BE2C (cell line): ENCODE results near the gene SLFN11.
"Not testable (repeated sequence)": the region's sequence is repeated elsewhere in the genome, so short reads cannot be mapped to it uniquely, and the experiment has no call there.

Source experiments
- DNase-seq: peaks from one replicate; pipeline ENCODE4 v3.0.0-alpha.2; 2020
- H3K27me3 ChIP-seq: fragments of 250-450 bp; sonication (Bioruptor Pico); 2 replicates; pipeline ENCODE4 v1.5.1; 2020; ENCODE audit warnings: mild to moderate bottlenecking
- H3K36me3 ChIP-seq: fragments of 250-450 bp; sonication (Bioruptor Pico); 2 replicates; pipeline ENCODE4 v1.5.1; 2020; ENCODE audit warnings: mild to moderate bottlenecking
- H3K4me1 ChIP-seq: fragments of 250-450 bp; sonication (Bioruptor Pico); 2 replicates; pipeline ENCODE4 v1.5.1; 2020
- H3K4me3 ChIP-seq: 2 replicates; pipeline ENCODE4 v1.5.1; 2011; ENCODE audit warnings: low read depth, low read length
- H3K9me3 ChIP-seq: fragments of 250-450 bp; sonication (Bioruptor Pico); 2 replicates; pipeline ENCODE4 v1.5.1; 2020
- TF ChIP-seq, protein P1 (sequence below): IDR thresholded peaks from 2 replicates; pipeline ENCODE4 v1.5.1; 2012; ENCODE audit warnings: mild to moderate bottlenecking, low read depth, low read length

The SLFN11 gene

DNA sequence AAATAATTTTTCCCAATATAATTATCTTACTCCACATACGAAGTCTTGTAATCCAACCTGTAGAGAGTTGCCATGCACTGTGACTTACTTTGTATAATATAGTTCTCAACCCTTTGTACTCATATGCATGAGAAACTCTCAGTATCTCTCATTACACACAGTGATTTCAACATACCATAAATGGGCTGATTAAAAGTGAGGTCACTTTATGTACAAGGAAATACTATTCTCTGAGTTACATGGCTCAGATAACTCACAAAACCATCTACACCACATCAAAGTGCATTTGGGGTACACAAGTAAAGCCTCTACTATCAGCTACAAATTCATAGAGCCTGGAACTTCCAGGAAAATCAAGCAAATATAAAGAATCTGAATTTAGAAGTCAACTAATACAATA lies 30.9 kb upstream of the SLFN11 start:
- H3K36me3 ChIP-seq = no peaks in the 10 kb centered on the region
- DNase-seq = no peak
- H3K4me3 ChIP-seq = no peak overlapping the region

DNA sequence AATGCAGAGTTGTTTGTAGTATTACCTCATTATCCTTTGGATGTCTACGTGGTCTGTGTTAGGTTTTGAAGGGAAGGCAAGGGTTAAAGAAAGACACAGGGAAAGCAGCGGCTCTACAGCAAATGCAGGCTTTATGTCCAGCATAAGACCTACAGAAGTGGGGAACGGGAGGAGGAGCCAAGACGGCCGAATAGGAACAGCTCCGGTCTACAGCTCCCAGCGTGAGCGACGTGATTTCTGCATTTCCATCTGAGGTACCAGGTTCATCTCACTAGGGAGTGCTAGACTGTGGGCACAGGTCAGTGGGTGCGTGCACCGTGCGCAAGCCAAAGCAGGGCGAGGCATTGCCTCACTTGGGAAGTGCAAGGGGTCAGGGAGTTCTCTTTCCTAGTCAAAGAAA lies 20.4 kb upstream of the SLFN11 start:
- not testable (repeated sequence) for H3K9me3 ChIP-seq, DNase-seq, H3K4me3 ChIP-seq, H3K27me3 ChIP-seq, H3K4me1 ChIP-seq, H3K36me3 ChIP-seq

More for the DNA sequence above, 30.9 kb upstream of the SLFN11 start:
- H3K4me1 ChIP-seq = no peaks in the 10 kb centered on the region
- no peaks in the 10 kb centered on the region for H3K9me3 ChIP-seq
- TF ChIP-seq, protein P1, sequence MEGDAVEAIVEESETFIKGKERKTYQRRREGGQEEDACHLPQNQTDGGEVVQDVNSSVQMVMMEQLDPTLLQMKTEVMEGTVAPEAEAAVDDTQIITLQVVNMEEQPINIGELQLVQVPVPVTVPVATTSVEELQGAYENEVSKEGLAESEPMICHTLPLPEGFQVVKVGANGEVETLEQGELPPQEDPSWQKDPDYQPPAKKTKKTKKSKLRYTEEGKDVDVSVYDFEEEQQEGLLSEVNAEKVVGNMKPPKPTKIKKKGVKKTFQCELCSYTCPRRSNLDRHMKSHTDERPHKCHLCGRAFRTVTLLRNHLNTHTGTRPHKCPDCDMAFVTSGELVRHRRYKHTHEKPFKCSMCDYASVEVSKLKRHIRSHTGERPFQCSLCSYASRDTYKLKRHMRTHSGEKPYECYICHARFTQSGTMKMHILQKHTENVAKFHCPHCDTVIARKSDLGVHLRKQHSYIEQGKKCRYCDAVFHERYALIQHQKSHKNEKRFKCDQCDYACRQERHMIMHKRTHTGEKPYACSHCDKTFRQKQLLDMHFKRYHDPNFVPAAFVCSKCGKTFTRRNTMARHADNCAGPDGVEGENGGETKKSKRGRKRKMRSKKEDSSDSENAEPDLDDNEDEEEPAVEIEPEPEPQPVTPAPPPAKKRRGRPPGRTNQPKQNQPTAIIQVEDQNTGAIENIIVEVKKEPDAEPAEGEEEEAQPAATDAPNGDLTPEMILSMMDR = no peak
- peaks cover 35% of the 10 kb centered on the region for H3K27me3 ChIP-seq

DNA sequence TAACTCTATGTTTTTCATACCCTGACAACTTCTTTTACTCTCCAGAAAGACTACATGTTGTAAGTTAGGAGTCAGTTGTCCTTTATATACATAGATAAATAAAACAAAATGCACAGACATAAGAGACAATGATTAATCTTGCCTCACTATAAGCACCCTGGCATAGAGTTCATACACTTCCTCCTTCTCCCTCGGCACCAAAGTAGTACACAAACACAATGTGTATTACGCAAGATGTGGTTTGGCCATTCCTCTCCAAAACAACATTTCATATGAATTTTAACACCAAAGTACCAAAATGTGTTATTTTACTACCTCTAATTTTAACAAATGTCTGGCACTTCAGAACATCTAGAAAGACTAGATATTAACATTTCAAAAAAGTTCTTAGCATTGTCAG lies 17.2 kb upstream of the SLFN11 start:
- no peaks in the 10 kb centered on the region for H3K9me3 ChIP-seq
- no peaks in the 10 kb centered on the region for H3K27me3 ChIP-seq
- H3K36me3 ChIP-seq = no peaks in the 10 kb centered on the region
- H3K4me1 ChIP-seq = no peaks in the 10 kb centered on the region
- TF ChIP-seq, protein P1 = no peak
- no peak for DNase-seq
- no peak overlapping the region for H3K4me3 ChIP-seq

DNA sequence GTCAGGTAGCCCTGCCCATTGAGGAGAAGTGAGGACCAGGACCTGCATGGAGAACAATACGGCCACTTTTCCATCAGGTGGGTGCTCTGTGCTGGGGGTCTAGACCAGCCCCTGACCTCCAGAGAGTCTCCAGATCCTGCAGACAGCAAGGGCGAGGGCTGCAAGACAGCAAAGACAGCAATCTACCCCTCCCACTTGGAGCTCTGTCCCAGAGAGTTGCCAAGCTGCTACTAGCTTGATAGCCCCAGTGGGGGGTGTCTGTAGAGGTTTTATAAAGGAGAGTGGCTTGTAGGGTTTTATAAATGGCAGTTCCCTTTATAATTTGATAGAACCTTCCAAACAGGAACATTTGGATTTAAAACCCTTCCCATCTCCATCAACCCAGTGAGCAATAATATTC lies 16.7 kb upstream of the SLFN11 start:
- TF ChIP-seq, protein P1 = no peak
- H3K4me3 ChIP-seq = no peak overlapping the region

DNA sequence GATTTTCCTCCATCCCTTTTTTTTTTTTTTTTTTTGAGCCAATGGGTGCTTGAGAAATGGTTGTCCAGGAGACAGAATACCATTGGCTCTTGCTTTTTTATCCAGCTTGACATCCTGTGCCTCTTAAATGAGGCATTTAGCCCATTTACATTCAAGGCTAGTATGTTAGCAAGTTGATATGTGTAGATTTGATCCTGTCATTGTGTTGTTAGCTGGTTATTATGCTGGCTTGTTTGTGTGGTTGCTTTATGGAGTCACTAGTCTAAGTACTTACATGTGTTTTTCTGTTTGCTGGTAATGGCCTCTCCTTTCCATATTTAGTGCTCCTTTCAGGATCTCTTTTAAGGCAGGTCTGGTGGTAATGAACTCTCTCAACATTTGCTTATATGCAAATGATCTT lies 14.1 kb upstream of the SLFN11 start:
- DNase-seq = no peak
- Histone ChIP-seq H3K4me3 (no peak overlapping the region), H3K27me3 (peaks cover 4% of the 10 kb centered on the region), H3K36me3 (no peaks in the 10 kb centered on the region), H3K9me3 (no peaks in the 10 kb centered on the region), H3K4me1 (no peaks in the 10 kb centered on the region)
- TF ChIP-seq, protein P1 = no peak

More for the DNA sequence above, 16.7 kb upstream of the SLFN11 start:
- no peak for DNase-seq
- Histone ChIP-seq H3K4me1 (no peaks in the 10 kb centered on the region), H3K27me3 (no peaks in the 10 kb centered on the region), H3K9me3 (no peaks in the 10 kb centered on the region), H3K36me3 (no peaks in the 10 kb centered on the region)

DNA sequence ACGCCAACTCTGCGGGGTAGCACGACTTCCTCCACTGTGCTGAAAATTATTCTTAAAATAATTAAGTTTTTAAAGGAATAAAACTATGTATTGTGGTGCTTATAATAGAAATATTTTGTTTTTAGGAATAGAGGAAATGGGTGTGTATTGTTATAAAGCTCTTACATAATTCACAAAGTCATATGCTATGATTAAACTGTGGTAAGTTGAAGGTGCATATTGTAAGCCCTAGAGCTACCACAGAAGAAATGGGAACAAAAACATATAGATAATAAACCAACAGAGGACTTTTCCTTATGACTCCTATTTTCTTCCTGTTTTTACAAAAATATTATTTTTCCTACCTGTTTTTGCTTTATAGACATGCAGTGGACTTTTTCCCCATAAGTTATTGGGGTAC lies 4.3 kb upstream of the SLFN11 start:
- H3K4me1 ChIP-seq = no peaks in the 10 kb centered on the region
- H3K36me3 ChIP-seq = no peaks in the 10 kb centered on the region
- DNase-seq = no peak
- H3K9me3 ChIP-seq = no peaks in the 10 kb centered on the region
- peaks cover 38% of the 10 kb centered on the region for H3K27me3 ChIP-seq
- TF ChIP-seq, protein P1 = no peak
- no peak overlapping the region for H3K4me3 ChIP-seq

DNA sequence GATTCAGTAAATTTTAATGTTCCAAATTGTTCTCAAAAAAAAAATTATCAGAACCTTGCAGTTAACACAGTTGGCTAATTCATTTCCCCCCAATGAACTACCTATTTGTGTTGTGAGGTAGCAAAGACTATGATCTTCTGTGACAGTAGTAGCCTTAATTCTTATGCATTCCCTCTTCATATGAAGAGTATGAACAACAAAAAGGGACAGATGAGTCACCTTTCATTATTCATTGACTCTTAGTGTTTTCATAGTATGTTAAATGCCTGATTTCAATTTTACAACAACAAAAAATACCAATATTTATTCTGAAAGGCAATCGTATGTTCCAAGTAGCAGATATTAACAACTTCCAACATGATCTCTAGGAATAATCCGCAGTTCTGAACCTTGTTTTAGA lies 3.6 kb upstream of the SLFN11 start:
- Histone ChIP-seq H3K9me3 (no peaks in the 10 kb centered on the region), H3K36me3 (no peaks in the 10 kb centered on the region), H3K4me1 (no peaks in the 10 kb centered on the region), H3K4me3 (no peak overlapping the region), H3K27me3 (peaks cover 44% of the 10 kb centered on the region)
- TF ChIP-seq, protein P1 = no peak
- DNase-seq = no peak
